GM12878 (cell line): ENCODE measurements around the gene TMPRSS4.

ENCODE experiments used
- CHD1 ChIP-seq: IDR thresholded peaks from 2 replicates; pipeline ENCODE4 v1.6.1; 2012; ENCODE audit warnings: low read depth, low read length, improper control_type of control experiment
- HDAC2 ChIP-seq: fragments of 200-600 bp; sonication (generic); IDR thresholded peaks from 2 replicates; pipeline ENCODE4 v1.6.1; 2017
- POLR2A ChIP-seq: IDR thresholded peaks from 2 replicates; pipeline ENCODE4 v1.6.1; 2011; ENCODE audit warnings: low read depth, mild to moderate bottlenecking, low read length
- SIX5 ChIP-seq: IDR thresholded peaks from 2 replicates; pipeline ENCODE4 v1.6.1; 2011; ENCODE audit warnings: mild to moderate bottlenecking, low read depth, low read length, moderate library complexity; ENCODE audit not compliant: severe bottlenecking
- SUZ12 ChIP-seq: fragments of 200-600 bp; sonication (generic); IDR thresholded peaks from one replicate; pipeline ENCODE4 v1.6.1; 2018; ENCODE audit warnings: antibody characterized with exemption, mild to moderate bottlenecking; ENCODE audit not compliant: unreplicated experiment
- YY1 ChIP-seq: IDR thresholded peaks from 2 replicates; pipeline ENCODE4 v1.6.1; 2011; ENCODE audit warnings: low read depth, mild to moderate bottlenecking, low read length
- TF ChIP-seq, protein P1 (sequence below): fragments of 450-650 bp; IDR thresholded peaks from 2 replicates; pipeline ENCODE4 v1.6.1; 2016; ENCODE audit warnings: mild to moderate bottlenecking, moderate library complexity, borderline replicate concordance

DNA sequence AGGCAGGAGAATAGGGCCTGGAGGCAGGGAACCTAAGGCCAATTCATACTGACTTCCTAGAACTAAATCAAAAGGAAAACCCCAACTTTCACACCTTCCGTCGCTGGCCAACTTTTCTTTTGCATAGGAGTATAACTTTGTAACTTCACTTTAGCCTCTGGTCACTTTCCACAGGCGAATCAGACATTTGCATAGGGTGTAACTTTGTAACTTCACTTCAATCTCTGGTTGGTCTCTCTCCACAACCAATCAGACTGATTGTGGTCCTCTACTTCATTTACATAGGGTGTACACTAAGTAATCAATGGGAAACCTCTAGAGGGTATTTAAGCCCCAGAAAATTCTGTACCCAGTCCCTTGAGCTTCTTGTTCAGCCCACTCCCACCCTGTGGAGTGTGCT lies 11.5 kb upstream of the TMPRSS4 start:
- TF ChIP-seq, protein P1, sequence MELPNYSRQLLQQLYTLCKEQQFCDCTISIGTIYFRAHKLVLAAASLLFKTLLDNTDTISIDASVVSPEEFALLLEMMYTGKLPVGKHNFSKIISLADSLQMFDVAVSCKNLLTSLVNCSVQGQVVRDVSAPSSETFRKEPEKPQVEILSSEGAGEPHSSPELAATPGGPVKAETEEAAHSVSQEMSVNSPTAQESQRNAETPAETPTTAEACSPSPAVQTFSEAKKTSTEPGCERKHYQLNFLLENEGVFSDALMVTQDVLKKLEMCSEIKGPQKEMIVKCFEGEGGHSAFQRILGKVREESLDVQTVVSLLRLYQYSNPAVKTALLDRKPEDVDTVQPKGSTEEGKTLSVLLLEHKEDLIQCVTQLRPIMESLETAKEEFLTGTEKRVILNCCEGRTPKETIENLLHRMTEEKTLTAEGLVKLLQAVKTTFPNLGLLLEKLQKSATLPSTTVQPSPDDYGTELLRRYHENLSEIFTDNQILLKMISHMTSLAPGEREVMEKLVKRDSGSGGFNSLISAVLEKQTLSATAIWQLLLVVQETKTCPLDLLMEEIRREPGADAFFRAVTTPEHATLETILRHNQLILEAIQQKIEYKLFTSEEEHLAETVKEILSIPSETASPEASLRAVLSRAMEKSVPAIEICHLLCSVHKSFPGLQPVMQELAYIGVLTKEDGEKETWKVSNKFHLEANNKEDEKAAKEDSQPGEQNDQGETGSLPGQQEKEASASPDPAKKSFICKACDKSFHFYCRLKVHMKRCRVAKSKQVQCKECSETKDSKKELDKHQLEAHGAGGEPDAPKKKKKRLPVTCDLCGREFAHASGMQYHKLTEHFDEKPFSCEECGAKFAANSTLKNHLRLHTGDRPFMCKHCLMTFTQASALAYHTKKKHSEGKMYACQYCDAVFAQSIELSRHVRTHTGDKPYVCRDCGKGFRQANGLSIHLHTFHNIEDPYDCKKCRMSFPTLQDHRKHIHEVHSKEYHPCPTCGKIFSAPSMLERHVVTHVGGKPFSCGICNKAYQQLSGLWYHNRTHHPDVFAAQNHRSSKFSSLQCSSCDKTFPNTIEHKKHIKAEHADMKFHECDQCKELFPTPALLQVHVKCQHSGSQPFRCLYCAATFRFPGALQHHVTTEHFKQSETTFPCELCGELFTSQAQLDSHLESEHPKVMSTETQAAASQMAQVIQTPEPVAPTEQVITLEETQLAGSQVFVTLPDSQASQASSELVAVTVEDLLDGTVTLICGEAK, result no peak
- no peak for TF ChIP-seq SUZ12
- TF ChIP-seq CHD1, result no peak
- TF ChIP-seq POLR2A, result no peak
- TF ChIP-seq YY1, result no peak
- no peak for TF ChIP-seq HDAC2
- no peak for TF ChIP-seq SIX5
